Right lobe of liver (tissue), 4 donors: ENCODE measurements around the gene DNAJC25.

Source experiments
- POLR2A ChIP-seq: fragments of 450-650 bp; IDR thresholded peaks from one replicate; pipeline ENCODE4 v1.6.1; 2017; ENCODE audit warnings: antibody characterized with exemption, mild to moderate bottlenecking
- TF ChIP-seq, protein P1 (sequence below), 4 donors: fragments of 200-600 bp in 3 of 4; fragments of 450-650 bp in 1 of 4; IDR thresholded peaks; one replicate each; pipeline versions ENCODE4 v1.5.1 to v1.8.0; 2016 to 2022; ENCODE audit warnings: antibody characterized with exemption in 4 of 4, mild to moderate bottlenecking in 2 of 4
- donor health status: DM: no; HTN: no; CAD: no.
- donor health status: DM: no; HTN: no; CAD: no.
- donor health status: DM: no; HTN: yes; CAD: no.

DNA sequence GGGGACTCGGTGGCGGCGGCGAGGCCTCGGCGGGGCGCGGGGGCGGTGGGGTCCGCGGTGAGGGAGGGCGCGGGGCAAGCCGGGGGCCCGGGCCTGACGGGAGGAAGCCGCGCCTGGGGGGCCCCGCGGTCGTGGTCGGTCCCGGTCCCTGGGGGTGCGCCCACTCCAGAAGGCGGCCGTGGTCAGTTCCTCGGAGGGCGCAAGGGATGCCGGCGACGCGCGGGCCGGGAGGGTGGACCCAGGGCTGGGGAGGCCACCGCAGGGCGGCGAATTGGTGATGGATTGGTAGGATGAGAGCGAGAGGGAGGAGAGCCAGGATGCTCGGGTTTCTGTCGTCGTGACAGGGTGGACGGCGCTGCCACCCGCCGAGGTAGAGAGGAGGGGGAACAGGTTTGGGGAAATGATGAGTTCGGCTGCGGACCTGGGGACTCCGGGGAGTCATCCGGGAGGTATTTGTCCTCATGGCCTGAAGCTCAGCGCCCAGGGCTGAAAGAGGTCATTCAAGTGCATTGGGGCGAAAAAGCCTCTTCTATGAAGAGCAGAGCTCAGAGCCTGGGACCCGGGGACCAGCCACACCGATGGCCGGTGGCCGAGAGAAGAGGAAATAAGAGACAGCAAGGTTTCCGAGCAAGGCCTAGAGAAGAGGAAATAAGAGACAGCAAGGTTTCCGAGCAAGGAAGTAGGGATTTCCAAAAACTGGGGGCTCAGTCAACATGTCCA, 30.8 kb downstream of the DNAJC25 start:
- TF ChIP-seq, protein P1, sequence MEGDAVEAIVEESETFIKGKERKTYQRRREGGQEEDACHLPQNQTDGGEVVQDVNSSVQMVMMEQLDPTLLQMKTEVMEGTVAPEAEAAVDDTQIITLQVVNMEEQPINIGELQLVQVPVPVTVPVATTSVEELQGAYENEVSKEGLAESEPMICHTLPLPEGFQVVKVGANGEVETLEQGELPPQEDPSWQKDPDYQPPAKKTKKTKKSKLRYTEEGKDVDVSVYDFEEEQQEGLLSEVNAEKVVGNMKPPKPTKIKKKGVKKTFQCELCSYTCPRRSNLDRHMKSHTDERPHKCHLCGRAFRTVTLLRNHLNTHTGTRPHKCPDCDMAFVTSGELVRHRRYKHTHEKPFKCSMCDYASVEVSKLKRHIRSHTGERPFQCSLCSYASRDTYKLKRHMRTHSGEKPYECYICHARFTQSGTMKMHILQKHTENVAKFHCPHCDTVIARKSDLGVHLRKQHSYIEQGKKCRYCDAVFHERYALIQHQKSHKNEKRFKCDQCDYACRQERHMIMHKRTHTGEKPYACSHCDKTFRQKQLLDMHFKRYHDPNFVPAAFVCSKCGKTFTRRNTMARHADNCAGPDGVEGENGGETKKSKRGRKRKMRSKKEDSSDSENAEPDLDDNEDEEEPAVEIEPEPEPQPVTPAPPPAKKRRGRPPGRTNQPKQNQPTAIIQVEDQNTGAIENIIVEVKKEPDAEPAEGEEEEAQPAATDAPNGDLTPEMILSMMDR (IDR thresholded peaks at IDR 0.05): no peak
- peak; percentile 2 for TF ChIP-seq POLR2A
